NB4 (cell line): ENCODE data around the gene KBTBD13.

Experiments used
- POLR2A ChIP-seq: IDR thresholded peaks from 2 replicates; pipeline ENCODE4 v1.6.1; 2011; ENCODE audit warnings: mild to moderate bottlenecking; ENCODE audit not compliant: insufficient read length; ENCODE audit errors: extremely low read depth
- TF ChIP-seq, protein P1 (sequence below): IDR thresholded peaks from one replicate; pipeline ENCODE4 v1.5.1; 2012; ENCODE audit warnings: low read depth, low read length
- TF ChIP-seq, protein P2 (sequence below): IDR thresholded peaks from 2 replicates; pipeline ENCODE4 v1.6.1; 2011; ENCODE audit warnings: low read depth, low read length

DNA sequence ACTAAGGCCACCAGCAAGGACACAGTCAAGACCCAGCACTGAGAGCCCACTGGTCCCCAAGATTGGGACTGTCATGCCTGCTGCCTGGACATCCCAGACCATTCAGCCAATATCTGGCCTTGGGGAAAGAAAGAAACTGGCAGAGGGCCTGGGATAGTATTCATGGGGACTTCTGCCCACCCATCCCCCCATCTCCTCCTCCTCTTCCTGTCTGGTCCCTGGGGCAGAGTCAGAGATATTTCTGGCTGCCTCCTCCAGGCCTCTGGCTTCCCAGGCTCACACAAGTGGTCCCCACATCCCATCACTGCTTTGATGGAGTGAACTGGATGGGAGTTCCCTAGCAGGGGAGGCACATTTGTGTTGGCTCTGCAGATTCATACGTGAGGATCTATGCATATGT, 4.5 kb upstream of the KBTBD13 start:
- TF ChIP-seq, protein P1, sequence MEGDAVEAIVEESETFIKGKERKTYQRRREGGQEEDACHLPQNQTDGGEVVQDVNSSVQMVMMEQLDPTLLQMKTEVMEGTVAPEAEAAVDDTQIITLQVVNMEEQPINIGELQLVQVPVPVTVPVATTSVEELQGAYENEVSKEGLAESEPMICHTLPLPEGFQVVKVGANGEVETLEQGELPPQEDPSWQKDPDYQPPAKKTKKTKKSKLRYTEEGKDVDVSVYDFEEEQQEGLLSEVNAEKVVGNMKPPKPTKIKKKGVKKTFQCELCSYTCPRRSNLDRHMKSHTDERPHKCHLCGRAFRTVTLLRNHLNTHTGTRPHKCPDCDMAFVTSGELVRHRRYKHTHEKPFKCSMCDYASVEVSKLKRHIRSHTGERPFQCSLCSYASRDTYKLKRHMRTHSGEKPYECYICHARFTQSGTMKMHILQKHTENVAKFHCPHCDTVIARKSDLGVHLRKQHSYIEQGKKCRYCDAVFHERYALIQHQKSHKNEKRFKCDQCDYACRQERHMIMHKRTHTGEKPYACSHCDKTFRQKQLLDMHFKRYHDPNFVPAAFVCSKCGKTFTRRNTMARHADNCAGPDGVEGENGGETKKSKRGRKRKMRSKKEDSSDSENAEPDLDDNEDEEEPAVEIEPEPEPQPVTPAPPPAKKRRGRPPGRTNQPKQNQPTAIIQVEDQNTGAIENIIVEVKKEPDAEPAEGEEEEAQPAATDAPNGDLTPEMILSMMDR, result no peak
- TF ChIP-seq POLR2A, result no peak
- TF ChIP-seq, protein P2, sequence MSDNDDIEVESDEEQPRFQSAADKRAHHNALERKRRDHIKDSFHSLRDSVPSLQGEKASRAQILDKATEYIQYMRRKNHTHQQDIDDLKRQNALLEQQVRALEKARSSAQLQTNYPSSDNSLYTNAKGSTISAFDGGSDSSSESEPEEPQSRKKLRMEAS, result no peak
